Measurements from ENCODE around the gene FOXP4.
A peak's percentile ranks its signal among the peaks of the same experiment; 100 is the strongest.

The FOXP4 gene

DNA sequence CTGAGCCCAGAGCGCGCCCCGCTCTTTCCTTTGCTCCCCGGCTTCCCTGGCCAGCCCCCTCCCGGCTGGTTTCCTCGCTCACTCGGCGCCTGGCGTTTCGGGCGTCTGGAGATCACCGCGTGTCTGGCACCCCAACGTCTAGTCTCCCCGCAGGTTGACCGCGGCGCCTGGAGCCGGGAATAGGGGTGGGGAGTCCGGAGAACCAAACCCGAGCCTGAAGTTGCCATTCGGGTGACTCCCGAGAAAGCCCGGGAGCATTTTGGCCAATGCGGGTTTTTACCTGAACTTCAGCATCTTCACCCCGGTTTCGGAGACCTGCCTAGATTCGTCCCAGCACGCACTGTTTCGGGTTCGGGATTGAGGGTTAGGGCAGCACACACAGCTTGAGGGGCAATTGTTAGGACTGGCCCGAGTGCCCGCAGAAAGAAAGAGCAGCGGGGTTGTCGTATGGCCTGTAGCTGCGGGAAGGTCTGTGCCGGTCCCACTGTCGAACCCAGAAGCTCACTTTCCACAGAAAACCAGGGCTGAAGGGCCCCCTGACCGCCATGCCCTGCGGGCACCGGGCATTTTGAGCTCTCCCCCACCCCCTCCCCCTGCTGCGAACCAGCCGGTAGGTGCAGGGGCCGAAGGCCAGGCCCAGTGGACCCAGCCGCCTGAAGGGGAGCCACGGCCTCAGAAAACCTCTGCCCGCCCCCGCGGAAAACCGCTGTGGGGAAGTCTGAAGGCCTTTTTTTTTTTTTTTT, 2.1 kb downstream of the FOXP4 start:
- DNase-seq, result peak; percentile 29

- DNase-seq, result no peak
Observed at GRCh38 chr6:41548841-41549642, 2.9 kb downstream of the FOXP4 start.

DNA sequence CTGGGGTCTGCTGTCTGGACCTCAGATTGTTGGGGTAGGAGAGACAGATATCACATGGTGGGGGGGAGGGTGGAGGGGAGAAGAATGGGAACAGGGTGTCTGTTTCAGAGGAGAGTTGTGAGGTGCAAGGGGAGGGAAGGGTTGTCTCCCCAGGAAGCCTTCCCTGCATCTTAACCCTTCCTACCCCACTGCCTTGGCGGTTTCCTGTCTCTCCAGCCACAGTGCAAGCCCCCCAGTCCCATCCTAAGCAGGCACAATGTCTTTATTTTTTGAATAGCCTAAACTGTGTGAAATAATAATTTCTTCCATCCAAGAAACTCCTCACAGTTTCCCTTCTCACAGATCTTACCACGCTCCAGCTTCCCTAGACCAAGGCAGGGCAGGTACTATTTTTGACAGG, 3.5 kb downstream of the FOXP4 start:
- DNase-seq, result no peak

GRCh38 chr6:41551086-41551700, 5.0 kb downstream of the FOXP4 start:
- no peak for DNase-seq

GRCh38 chr6:41551857-41552256, 5.7 kb downstream of the FOXP4 start:
- no peak for DNase-seq

- DNase-seq, result no peak
Observed at GRCh38 chr6:41552723-41553122, 6.5 kb downstream of the FOXP4 start.

GRCh38 chr6:41553405-41553999, 7.3 kb downstream of the FOXP4 start:
- no peak for DNase-seq

- no peak for DNase-seq
Observed at GRCh38 chr6:41555326-41556300, 9.4 kb downstream of the FOXP4 start.

GRCh38 chr6:41557335-41557734, 11.2 kb downstream of the FOXP4 start:
- no peak for DNase-seq

GRCh38 chr6:41558033-41558807, 12.0 kb downstream of the FOXP4 start:
- DNase-seq, result no peak

- no peak for DNase-seq
Observed at GRCh38 chr6:41559655-41560427, 13.7 kb downstream of the FOXP4 start.

GRCh38 chr6:41560431-41561192, 14.4 kb downstream of the FOXP4 start:
- peak; percentile 89 for DNase-seq

DNA sequence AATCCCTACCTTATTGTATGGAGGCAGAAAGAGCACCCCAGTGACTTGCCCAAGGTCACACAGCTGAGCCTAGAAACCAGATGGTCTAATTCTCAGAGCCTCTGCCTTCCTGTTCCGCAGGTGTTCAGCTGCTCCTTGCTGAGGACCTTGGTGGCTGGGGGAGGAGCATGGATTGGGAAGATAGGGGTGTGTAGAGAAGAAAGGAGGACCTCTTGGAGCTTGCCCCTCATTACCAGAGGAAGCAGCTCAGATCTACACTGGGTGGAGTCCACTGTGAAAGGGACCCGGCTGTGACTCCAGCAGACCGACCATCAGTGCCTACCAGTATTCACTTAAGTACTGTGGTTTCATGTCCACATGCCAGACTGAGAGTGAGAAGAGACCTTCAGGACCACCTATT, 15.2 kb downstream of the FOXP4 start:
- no peak for DNase-seq

DNA sequence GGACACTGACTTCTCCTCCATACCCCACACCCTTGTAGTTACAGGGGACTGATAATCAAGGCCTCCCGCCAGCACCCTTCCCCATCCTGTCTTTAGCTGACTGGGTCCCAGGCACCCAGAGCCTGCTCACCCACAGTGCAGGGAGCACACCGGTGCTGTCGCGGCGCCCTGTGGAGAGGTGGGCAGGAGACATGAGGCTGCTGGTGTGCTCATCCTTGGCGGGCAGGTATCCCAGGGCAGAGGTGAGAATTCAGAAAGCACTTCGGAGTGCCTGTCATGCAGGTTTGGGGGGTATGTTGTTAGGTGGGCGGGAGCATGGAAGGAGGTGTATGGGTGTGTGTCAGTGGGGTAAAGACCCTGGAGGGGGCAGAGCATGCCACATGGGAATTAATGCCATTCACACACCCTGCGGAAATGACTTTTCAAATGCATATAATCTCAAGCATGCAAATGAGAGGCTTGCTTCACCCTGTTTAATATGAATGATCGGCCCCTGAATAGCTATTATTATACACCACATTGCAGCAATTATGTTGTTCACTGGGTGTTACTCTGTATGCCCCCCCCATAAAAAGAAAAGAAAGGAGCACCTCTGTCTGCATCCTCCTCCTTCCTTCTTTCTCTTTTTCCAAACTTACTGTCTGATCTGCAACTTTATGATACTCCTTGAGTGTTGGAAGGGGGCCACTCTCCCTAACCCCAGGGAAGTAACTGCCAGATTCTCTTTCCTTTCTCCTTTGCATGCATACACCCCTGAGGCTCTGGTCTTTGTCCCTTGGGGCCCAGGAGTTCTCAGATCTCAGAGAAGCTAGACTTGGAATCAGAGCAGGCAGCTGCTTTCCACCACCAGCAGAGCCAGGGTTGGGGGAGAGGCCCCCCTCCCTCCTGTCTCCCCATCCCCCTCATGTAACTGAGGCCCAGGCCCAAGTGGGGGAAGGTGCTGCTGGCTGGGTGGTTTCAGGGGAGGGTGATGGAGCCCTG, 16.0 kb downstream of the FOXP4 start:
- DNase-seq, result no peak

DNA sequence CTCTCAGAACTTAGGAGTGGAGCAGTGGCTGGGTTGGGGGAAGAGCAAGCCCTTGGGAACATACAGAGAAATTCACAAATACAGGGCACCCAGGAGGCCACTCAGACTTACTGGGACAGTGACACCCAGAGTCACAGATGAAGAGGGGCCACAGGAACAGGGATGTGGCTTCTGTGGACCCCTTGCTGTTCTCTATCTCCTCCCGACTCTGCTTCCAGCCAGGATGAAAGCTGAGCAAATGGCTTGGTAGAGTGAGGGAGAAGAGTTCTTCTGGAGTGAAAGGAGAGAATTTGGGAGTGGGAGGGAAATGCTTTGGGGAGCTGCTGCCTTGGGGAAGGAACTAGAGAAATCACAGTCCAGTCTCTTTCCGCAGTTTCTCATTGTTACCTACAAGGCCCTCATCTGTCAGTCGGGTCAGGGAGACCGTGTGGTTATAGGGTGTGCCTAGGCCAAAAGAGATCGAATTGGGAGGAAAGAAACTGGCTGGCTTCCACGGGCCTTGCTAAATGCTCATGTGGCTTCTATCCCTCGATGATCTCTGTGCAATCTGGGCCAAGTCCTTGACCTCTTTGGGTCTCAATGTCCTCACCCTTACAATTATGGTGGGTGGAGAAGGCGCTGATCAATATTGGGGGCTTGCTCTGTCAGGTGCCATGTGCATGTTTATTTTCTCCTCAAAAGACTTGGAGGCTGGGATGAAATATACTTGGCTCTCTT, 17.0 kb downstream of the FOXP4 start:
- DNase-seq, result no peak

DNA sequence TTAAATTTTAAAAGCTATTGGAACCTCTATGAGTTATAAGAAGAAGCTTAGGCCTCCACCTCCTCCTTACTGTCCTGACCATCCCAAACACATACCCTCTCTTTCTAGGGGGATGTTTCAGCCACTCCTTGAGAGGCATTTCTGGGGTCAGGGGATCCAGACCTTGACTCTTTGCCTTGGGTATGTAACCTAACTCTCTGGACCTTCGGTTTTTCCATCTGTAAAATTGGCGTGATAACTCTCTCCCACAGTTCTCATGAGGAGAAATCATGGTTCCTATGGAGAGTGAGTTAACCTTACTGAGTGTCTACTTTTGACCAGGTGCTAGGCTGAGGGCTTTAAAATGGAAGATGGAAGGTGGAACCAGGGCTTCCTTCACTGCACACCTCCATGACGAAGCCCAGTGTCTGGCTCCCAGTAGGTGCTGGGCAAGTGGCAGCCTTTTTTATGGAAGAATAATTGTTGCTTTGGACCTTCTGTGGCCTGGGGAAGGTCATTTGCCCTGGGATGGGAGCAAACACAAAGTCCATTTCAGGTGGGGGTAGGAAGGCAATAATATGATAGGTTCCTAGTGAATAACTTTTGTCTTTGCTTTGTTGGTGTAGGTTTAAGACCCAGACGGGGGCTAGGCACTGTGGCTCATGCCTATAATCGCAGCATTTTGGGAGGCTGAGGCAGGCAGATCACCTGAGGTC, 18.4 kb downstream of the FOXP4 start:
- DNase-seq, result no peak

DNA sequence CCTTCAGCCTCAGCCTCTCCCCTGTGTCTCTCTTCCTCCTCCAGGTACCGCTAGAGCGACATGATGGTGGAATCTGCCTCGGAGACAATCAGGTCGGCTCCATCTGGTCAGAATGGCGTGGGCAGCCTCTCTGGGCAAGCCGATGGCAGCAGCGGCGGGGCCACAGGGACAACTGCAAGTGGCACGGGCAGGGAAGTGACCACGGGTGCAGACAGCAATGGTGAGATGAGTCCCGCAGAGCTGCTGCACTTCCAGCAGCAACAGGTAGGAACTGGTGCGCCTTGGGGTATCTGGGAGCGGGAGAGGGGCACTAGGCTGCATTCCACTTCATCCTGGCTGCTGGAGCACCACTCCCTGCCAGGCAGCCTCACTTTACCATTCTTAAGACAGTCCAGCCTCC, 19.5 kb downstream of the FOXP4 start:
- no peak for DNase-seq
